ENCODE measurements around the gene MXRA8. TPM values are rescaled to one million over a fixed set of nuclear protein-coding genes. Genes with fewer than 3 reads are reported as not detected.

Gene MXRA8
- total RNA-seq, 1 donor from 2014 or later: 136 TPM

DNA sequence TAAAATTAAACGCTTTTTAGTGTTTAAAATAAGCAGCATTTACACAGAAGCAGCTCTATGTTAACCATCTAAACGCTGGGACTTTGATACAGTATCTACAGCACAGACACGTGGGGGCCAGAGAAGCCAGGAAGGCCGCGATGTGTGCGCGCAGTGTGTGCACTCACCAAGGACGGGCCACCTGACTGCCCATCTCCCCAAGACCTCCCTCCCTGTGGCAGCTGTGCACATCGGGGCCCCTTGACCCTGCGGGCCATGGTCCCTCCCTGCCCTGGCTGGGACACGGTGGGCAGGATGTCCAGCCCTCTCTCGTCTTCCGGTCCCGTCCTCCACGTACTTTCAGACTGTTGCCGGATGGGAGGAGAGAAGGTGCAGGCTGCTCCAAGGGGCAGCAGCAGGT lies 23.1 kb downstream of the MXRA8 start:
- Histone ChIP-seq H3K9me3 (no peaks in the 10 kb centered on the region), H3K27me3 (no peaks in the 10 kb centered on the region), H3K36me3 (peaks cover 0 to 30% of the 10 kb centered on the region in 2 donors), H3K4me1 (peaks cover 32% of the 10 kb centered on the region), H3K4me3 (no peak overlapping the region), H3K27ac (no peak overlapping the region)
- no peak for DNase-seq (ENCODE audit: extremely low spot score in 2 of 2)
- TF ChIP-seq POLR2A (IDR thresholded peaks at IDR 0.05) (no peak), POLR2AphosphoS5 (IDR thresholded peaks at IDR 0.05; ENCODE audit: insufficient read depth in 1 of 2, low read depth in 1 of 2) (no peak)
- TF ChIP-seq, protein P1, sequence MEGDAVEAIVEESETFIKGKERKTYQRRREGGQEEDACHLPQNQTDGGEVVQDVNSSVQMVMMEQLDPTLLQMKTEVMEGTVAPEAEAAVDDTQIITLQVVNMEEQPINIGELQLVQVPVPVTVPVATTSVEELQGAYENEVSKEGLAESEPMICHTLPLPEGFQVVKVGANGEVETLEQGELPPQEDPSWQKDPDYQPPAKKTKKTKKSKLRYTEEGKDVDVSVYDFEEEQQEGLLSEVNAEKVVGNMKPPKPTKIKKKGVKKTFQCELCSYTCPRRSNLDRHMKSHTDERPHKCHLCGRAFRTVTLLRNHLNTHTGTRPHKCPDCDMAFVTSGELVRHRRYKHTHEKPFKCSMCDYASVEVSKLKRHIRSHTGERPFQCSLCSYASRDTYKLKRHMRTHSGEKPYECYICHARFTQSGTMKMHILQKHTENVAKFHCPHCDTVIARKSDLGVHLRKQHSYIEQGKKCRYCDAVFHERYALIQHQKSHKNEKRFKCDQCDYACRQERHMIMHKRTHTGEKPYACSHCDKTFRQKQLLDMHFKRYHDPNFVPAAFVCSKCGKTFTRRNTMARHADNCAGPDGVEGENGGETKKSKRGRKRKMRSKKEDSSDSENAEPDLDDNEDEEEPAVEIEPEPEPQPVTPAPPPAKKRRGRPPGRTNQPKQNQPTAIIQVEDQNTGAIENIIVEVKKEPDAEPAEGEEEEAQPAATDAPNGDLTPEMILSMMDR (IDR thresholded peaks at IDR 0.05): no peak
- intact Hi-C loops (cut with DNase I): no loop called here

DNA sequence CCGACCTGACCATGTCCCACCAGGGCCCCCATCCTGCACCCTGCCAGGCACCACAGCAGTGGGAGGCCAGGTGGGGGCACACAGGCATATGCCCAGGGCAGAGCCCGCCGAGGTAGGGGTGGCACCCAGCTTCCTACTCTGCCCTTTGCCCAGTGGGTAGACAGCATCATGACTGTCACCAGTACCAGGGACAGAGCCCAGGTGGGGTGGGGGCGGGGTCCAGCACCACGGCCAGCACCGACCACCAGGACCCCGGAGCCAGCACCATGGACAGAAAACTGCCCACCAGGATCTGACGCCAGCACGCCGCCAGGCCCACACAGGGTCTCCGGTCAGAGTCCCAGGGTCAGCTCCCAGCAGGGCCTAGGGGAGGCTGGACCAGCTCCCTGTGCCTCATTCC lies 23.5 kb downstream of the MXRA8 start:
- no peaks in the 10 kb centered on the region for H3K9me3 ChIP-seq
- TF ChIP-seq POLR2A (IDR thresholded peaks at IDR 0.05): no peak
- H3K4me3 ChIP-seq: no peak overlapping the region
- no peak overlapping the region for H3K27ac ChIP-seq
- H3K27me3 ChIP-seq: no peaks in the 10 kb centered on the region
- H3K4me1 ChIP-seq: peaks cover 36% of the 10 kb centered on the region
- H3K36me3 ChIP-seq: peaks cover 0 to 26% of the 10 kb centered on the region in 2 donors
- no peak for DNase-seq (ENCODE audit: extremely low spot score in 2 of 2)
- intact Hi-C loops (cut with DNase I): no loop called here

DNA sequence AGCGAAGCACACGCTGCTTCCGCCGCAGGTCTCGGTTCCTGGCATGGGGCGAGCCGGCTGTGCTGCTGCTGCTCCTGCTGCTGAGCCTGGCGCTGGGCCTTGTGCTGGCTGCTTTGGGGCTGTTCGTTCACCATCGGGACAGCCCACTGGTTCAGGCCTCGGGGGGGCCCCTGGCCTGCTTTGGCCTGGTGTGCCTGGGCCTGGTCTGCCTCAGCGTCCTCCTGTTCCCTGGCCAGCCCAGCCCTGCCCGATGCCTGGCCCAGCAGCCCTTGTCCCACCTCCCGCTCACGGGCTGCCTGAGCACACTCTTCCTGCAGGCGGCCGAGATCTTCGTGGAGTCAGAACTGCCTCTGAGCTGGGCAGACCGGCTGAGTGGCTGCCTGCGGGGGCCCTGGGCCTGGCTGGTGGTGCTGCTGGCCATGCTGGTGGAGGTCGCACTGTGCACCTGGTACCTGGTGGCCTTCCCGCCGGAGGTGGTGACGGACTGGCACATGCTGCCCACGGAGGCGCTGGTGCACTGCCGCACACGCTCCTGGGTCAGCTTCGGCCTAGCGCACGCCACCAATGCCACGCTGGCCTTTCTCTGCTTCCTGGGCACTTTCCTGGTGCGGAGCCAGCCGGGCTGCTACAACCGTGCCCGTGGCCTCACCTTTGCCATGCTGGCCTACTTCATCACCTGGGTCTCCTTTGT lies 24.7 kb downstream of the MXRA8 start:
- H3K4me3 ChIP-seq: no peak overlapping the region
- intact Hi-C loops (cut with DNase I): no loop called here
- peaks cover 0 to 16% of the 10 kb centered on the region in 2 donors for H3K36me3 ChIP-seq
- no peak for TF ChIP-seq POLR2AphosphoS5 (IDR thresholded peaks at IDR 0.05; ENCODE audit: insufficient read depth in 1 of 2, low read depth in 1 of 2)
- TF ChIP-seq, protein P1 (IDR thresholded peaks at IDR 0.05): no peak
- no peak for TF ChIP-seq POLR2A (IDR thresholded peaks at IDR 0.05)
- H3K27ac ChIP-seq: no peak overlapping the region
- H3K27me3 ChIP-seq: no peaks in the 10 kb centered on the region
- no peak for DNase-seq (ENCODE audit: extremely low spot score in 2 of 2)
- no peaks in the 10 kb centered on the region for H3K9me3 ChIP-seq
- H3K4me1 ChIP-seq: peaks cover 37% of the 10 kb centered on the region

DNA sequence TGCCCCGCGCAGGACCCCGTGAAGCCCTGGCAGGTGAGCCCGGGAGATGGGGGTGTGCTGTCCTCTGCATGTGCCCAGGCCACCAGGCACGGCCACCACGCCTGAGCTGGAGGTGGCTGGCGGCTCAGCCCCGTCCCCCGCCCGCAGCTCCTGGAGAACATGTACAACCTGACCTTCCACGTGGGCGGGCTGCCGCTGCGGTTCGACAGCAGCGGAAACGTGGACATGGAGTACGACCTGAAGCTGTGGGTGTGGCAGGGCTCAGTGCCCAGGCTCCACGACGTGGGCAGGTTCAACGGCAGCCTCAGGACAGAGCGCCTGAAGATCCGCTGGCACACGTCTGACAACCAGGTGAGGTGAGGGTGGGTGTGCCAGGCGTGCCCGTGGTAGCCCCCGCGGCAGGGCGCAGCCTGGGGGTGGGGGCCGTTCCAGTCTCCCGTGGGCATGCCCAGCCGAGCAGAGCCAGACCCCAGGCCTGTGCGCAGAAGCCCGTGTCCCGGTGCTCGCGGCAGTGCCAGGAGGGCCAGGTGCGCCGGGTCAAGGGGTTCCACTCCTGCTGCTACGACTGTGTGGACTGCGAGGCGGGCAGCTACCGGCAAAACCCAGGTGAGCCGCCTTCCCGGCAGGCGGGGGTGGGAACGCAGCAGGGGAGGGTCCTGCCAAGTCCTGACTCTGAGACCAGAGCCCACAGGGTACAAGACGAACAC lies 25.4 kb downstream of the MXRA8 start:
- no peak overlapping the region for H3K27ac ChIP-seq
- no peak overlapping the region for H3K4me3 ChIP-seq
- no peaks in the 10 kb centered on the region for H3K9me3 ChIP-seq
- H3K4me1 ChIP-seq: peaks cover 37% of the 10 kb centered on the region
- H3K27me3 ChIP-seq: no peaks in the 10 kb centered on the region
- H3K36me3 ChIP-seq: peaks cover 0 to 11% of the 10 kb centered on the region in 2 donors
- intact Hi-C loops (cut with DNase I): no loop called here
- TF ChIP-seq POLR2A (IDR thresholded peaks at IDR 0.05) (no peak), POLR2AphosphoS5 (IDR thresholded peaks at IDR 0.05; ENCODE audit: insufficient read depth in 1 of 2, low read depth in 1 of 2) (peak in 1 of 2 donors; percentile 35)
- DNase-seq (ENCODE audit: extremely low spot score in 2 of 2): no peak

DNA sequence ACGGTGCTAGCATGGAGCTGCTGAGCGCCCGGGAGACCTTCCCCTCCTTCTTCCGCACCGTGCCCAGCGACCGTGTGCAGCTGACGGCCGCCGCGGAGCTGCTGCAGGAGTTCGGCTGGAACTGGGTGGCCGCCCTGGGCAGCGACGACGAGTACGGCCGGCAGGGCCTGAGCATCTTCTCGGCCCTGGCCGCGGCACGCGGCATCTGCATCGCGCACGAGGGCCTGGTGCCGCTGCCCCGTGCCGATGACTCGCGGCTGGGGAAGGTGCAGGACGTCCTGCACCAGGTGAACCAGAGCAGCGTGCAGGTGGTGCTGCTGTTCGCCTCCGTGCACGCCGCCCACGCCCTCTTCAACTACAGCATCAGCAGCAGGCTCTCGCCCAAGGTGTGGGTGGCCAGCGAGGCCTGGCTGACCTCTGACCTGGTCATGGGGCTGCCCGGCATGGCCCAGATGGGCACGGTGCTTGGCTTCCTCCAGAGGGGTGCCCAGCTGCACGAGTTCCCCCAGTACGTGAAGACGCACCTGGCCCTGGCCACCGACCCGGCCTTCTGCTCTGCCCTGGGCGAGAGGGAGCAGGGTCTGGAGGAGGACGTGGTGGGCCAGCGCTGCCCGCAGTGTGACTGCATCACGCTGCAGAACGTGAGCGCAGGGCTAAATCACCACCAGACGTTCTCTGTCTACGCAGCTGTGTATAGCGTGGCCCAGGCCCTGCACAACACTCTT lies 26.2 kb downstream of the MXRA8 start:
- no peak overlapping the region for H3K27ac ChIP-seq
- no peak for DNase-seq (ENCODE audit: extremely low spot score in 2 of 2)
- no peak overlapping the region for H3K4me3 ChIP-seq
- intact Hi-C loops (cut with DNase I): no loop called here
- peaks cover 37% of the 10 kb centered on the region for H3K4me1 ChIP-seq
- H3K9me3 ChIP-seq: no peaks in the 10 kb centered on the region
- no peaks in the 10 kb centered on the region for H3K27me3 ChIP-seq
- TF ChIP-seq POLR2AphosphoS5 (IDR thresholded peaks at IDR 0.05; ENCODE audit: insufficient read depth in 1 of 2, low read depth in 1 of 2): no peak
- peaks cover 0 to 11% of the 10 kb centered on the region in 2 donors for H3K36me3 ChIP-seq

DNA sequence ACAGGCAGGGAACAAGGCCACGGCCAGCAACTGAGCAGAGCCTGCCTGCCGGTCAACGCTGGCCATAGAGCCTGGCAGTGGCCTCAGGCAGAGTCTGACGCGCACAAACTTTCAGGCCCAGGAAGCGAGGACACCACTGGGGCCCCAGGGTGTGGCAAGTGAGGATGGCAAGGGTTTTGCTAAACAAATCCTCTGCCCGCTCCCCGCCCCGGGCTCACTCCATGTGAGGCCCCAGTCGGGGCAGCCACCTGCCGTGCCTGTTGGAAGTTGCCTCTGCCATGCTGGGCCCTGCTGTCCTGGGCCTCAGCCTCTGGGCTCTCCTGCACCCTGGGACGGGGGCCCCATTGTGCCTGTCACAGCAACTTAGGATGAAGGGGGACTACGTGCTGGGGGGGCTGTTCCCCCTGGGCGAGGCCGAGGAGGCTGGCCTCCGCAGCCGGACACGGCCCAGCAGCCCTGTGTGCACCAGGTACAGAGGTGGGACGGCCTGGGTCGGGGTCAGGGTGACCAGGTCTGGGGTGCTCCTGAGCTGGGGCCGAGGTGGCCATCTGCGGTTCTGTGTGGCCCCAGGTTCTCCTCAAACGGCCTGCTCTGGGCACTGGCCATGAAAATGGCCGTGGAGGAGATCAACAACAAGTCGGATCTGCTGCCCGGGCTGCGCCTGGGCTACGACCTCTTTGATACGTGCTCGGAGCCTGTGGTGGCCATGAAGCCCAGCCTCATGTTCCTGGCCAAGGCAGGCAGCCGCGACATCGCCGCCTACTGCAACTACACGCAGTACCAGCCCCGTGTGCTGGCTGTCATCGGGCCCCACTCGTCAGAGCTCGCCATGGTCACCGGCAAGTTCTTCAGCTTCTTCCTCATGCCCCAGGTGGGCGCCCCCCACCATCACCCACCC lies 27.0 kb downstream of the MXRA8 start, which contains the start of gene TAS1R3:
TAS1R3 (plus strand) TSS at position 213 of the 898 bp plus-strand sequence; CDS start at position 279, 66 bp downstream.
- no peak for DNase-seq (ENCODE audit: extremely low spot score in 2 of 2)
- intact Hi-C loops (cut with DNase I): no loop called here
- Histone ChIP-seq H3K9me3 (no peaks in the 10 kb centered on the region), H3K27ac (no peak within 1 kb of the TSS), H3K36me3 (peaks cover 0 to 15% of the 10 kb centered on the region in 2 donors), H3K4me3 (no peak within 1 kb of the TSS), H3K27me3 (no peaks in the 10 kb centered on the region), H3K4me1 (peaks cover 40% of the 10 kb centered on the region)
- TF ChIP-seq, protein P1 (IDR thresholded peaks at IDR 0.05): no peak
- TF ChIP-seq POLR2AphosphoS5 (IDR thresholded peaks at IDR 0.05; ENCODE audit: insufficient read depth in 1 of 2, low read depth in 1 of 2) (no peak), POLR2A (IDR thresholded peaks at IDR 0.05) (no peak)

All from vagina (tissue), 2 donors.